Fibroblast of mammary gland (primary cell): Measurements from ENCODE around the gene RNF152.

Experiments used
- DNase-seq: peaks from one replicate; pipeline ENCODE4 v3.0.0-alpha.2; 2010; ENCODE audit warnings: low read depth
- H3K4me3 ChIP-seq: 2 replicates; pipeline ENCODE4 v1.5.1; 2011; ENCODE audit warnings: low read depth, mild to moderate bottlenecking, low read length, moderate library complexity; ENCODE audit not compliant: control insufficient read depth
- CTCF ChIP-seq: conservative IDR thresholded peaks from 2 replicates; pipeline ENCODE4 v1.5.1; 2011; ENCODE audit warnings: low read depth, low read length, inconsistent platforms; ENCODE audit not compliant: control insufficient read depth, insufficient read depth

The RNF152 gene

GRCh38 chr18:61838521-61838920, 54.3 kb downstream of the RNF152 start:
- no peak for DNase-seq
- no peak overlapping the region for H3K4me3 ChIP-seq
- no peak for TF ChIP-seq CTCF

GRCh38 chr18:61833978-61834377, 58.8 kb downstream of the RNF152 start:
- TF ChIP-seq CTCF: no peak
- peak; percentile 25 for DNase-seq
- no peak overlapping the region for H3K4me3 ChIP-seq

- peak; percentile 34 for DNase-seq
- H3K4me3 ChIP-seq: no peak overlapping the region
- TF ChIP-seq CTCF: no peak
Measured at GRCh38 chr18:61833387-61833786, 59.4 kb downstream of the RNF152 start.

- H3K4me3 ChIP-seq: no peak overlapping the region
- DNase-seq: no peak
Measured at GRCh38 chr18:61832858-61833257, 59.9 kb downstream of the RNF152 start.

GRCh38 chr18:61831071-61831470, 61.7 kb downstream of the RNF152 start:
- no peak for DNase-seq
- no peak for TF ChIP-seq CTCF
- no peak overlapping the region for H3K4me3 ChIP-seq

More at GRCh38 chr18:61832858-61833257, 59.9 kb downstream of the RNF152 start:
- TF ChIP-seq CTCF: no peak

GRCh38 chr18:61829108-61829507, 63.7 kb downstream of the RNF152 start:
- H3K4me3 ChIP-seq: no peak overlapping the region
- TF ChIP-seq CTCF: no peak
- DNase-seq: no peak

- DNase-seq: no peak
- TF ChIP-seq CTCF: no peak
- no peak overlapping the region for H3K4me3 ChIP-seq
Measured at GRCh38 chr18:61827591-61827990, 65.2 kb downstream of the RNF152 start.
